Neural cell (in vitro differentiated cells): Measurements from ENCODE around the gene ACTL9.

Experiments used
- CTCF ChIP-seq: fragments of 450-650 bp; IDR thresholded peaks from 2 replicates; pipeline ENCODE4 v1.5.1; 2014; ENCODE audit warnings: antibody characterized with exemption, mild to moderate bottlenecking, moderate library complexity; ENCODE audit not compliant: poor library complexity, severe bottlenecking
- EP300 ChIP-seq: fragments of 450-650 bp; conservative IDR thresholded peaks from 2 replicates; pipeline ENCODE4 v1.6.1; 2014; ENCODE audit warnings: antibody characterized with exemption, mild to moderate bottlenecking, moderate library complexity; ENCODE audit not compliant: poor library complexity, severe bottlenecking
- EZH2 ChIP-seq: fragments of 200-600, 300-800 bp; shearing (Covaris generic), sonication (generic); IDR thresholded peaks from 2 replicates; pipeline ENCODE4 v1.6.1; 2014; ENCODE audit warnings: antibody characterized with exemption, low read length, borderline replicate concordance, mild to moderate bottlenecking; ENCODE audit not compliant: insufficient read depth, poor library complexity, severe bottlenecking
- POLR2AphosphoS5 ChIP-seq: IDR thresholded peaks from 2 replicates; pipeline ENCODE4 v1.6.1; 2012
- RAD21 ChIP-seq: fragments of 450-650 bp; conservative IDR thresholded peaks from 2 replicates; pipeline ENCODE4 v1.6.1; 2014; ENCODE audit warnings: antibody characterized with exemption, mild to moderate bottlenecking, moderate library complexity
- SMC3 ChIP-seq: fragments of 450-650 bp; conservative IDR thresholded peaks from 2 replicates; pipeline ENCODE4 v1.6.1; 2014; ENCODE audit warnings: antibody characterized with exemption, mild to moderate bottlenecking, moderate library complexity; ENCODE audit not compliant: poor library complexity
- TAF1 ChIP-seq: IDR thresholded peaks from 2 replicates; pipeline ENCODE4 v1.6.1; 2012; ENCODE audit warnings: low read depth

DNA sequence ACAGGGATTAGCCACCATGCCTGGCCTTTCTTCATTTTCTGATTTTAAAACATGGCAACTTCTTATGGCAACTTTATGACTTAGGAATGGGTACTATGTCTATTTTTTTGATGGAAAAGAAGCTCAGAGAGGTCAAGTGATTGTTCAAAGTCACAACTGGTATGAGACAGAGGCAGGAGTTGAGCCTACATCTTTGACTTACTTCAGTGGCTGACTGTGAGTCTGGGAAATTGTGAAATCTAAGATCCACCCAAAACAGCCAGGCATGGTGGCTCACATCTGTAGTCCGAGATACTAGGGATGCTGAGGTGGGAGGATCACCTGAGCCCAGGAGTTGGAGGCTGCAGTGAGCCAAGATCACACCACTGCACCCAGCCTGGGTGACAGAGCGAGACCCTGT, 2.4 kb upstream of the ACTL9 start:
- TF ChIP-seq CTCF (no peak), SMC3 (no peak), EZH2 (no peak), POLR2AphosphoS5 (no peak), RAD21 (no peak), EP300 (no peak), TAF1 (no peak)
